Left lobe of liver (tissue), 2 donors: Measurements from ENCODE around the gene APBB2. TPM values are rescaled to one million over a fixed set of nuclear protein-coding genes. Genes with fewer than 3 reads are reported as not detected.
A peak's percentile ranks its signal among the peaks of the same experiment; 100 is the strongest.

ENCODE experiments used
- ATAC-seq: fragments of 200-7000 bp; cut with Tn5 transposase; one replicate; pipeline ENCODE4 v1.9.1; 2020; ENCODE audit warnings: mild to moderate bottlenecking, moderate library complexity
- DNase-seq: peaks from one replicate; pipeline ENCODE4 v3.0.0-alpha.2; 2020; ENCODE audit warnings: low spot score
- total RNA-seq: library from RNA; stranded (reverse); gene quantifications from one replicate; pipeline ENCODE4 v1.2.1, GENCODE V29; 2021
- donor health status: DM: no; HTN: no; CAD: no; lungs with moderate emphysema.
- donor health status: DM: no; HTN: yes; CAD: no.

Gene APBB2
- total RNA-seq, 1 donor from 2014 or later = 26.2 TPM

DNA sequence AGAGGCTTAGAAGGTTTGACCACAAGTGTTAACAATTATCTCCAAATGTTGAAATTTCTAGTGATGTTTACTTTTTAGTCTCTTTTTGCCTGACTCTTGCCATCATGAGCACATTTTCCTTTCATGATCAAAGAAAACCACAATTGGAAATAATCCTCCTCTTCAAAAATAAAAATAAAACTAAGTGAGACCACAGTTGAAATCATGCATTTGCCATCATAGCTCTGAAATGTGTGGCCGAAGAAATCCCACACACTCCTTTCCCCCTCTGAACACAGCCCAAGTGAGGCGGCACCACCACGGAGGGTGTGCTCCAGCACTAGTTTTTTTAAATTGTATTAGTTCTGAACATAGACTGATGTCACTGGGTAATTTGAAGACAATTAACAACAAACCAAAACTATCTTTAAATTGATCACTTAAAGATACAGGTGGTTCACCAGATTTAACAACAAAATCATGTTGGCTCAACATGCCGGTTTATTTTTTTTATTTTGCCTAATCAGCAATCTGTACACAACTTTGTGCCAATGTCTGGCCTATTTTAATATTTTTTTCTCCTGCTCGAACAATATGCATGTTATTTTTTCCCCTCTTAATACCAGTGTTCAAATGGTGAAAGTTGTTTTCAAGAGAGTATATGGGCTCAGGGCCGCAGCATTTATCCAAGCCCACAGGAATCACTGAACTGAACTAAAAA lies 17.6 kb downstream of the APBB2 start:
- ATAC-seq (no peak), DNase-seq (no peak)

DNA sequence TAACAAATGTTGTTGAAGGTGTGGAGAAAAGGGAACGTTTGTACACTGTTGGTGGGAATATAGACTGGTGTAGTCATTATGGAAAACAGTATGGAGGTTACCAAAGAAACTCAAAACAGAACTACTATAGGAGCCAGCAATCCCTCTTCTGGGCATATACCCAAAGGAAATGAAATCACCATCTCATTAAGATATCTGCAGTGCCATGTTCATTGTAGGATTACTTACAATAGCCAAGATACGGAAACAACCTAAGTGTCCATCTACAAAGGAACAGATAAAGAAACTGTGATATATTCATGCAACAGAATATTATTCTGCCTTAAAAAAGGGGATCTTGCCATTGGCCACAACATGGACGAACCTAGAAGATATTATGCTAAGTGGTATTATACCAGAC lies 22.2 kb downstream of the APBB2 start:
- no peak for DNase-seq
- no peak for ATAC-seq

DNA sequence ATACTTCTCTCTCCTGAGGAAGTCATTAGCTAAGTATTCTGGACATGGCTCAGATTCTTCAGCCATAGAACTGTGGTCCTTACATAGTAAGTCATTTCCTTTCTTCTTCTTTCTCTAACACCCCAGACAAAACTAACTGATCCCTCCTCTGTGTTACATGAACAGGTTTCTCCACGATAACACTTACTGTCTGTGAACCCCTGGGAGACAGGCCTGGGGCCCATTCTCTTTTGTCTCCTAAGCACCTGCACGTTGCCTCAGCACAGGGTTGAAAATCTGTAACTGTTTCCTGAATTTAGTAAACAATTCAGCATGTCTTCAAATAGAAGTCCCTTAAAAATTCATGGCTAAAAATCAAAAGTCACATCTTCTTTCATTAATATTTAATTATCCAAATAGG lies 24.7 kb downstream of the APBB2 start:
- DNase-seq = no peak
- ATAC-seq = no peak

DNA sequence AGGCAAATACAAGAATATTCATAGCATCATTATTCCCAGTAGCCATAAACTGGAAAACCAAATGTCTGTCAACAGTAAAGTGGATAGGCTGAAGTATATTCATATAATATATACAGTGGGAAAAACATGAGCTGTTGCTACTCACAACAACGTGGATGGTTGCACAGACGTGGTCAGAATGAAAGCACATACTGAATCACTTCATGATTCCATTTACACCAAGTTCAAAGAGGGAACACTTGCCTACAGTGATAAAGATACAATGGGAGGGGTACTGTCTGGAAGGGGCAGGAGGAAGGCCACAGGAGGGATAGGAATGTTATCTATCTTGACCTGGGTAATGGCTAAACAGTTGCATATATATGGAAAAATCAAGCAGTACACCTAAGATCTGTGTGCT lies 25.3 kb downstream of the APBB2 start:
- DNase-seq (no peak), ATAC-seq (no peak)

DNA sequence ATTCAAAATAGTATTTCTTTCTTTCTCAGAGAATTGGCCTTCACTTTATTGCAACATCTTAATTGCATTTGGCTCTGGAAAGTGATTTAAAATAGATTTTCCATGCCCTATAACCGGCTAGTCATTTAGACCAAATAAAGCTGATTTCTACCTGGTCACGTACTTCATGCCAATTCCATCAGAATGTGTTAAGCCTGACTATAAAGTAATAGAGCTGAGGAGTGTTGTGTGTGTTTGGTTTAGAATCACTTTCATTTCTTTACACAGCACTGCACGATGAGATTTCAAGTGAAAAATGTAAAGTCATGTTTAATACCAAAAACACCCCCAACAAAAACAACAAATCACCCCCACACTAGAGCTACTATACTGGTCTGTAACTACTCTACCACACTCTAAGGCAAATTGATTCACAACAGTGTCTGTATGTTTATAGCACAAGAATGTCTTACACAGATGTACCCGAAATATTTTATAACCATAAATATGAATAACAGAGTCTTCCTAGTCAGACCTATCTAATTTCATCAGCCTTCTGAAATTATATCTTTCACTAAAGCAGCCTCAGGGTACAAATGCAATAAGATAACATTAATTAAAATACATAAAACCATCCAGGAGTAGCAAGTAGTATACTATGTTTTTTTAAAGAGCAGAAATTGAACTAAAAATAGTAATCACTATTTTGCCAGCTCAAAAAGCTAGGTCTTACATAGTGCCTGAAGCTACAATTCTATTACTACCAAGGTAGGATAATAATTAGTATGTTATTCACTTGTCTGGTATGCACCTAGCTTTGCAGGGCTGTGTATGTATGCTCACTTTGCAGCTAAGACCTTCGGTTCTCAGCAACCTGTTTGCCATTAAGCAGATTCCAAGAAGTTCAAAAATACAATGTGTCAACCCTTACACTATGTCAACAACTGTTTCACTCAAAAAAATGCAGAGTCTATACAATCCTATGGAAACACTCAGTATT lies 28.4 kb downstream of the APBB2 start:
- peak; percentile 60 for ATAC-seq
- DNase-seq = no peak

DNA sequence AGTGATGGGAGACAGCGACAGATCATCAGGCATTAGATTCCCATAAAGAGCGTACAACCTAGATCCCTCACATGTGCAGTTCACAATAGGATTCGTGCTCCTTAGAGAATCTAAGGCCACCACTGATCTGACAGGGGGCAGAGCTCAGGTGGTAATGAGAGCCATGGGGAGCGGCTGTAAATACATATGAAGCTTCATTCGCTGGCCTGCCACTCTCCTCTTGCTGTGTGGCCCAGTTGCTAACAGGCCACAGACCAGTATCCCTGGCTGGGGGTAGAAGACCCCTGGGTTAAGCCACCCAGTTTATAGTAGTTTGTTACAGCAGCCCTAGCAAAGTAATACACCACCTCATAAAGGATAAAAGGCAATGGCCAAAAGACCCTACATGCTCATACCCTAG lies 30.3 kb downstream of the APBB2 start:
- DNase-seq = no peak
- ATAC-seq = no peak

DNA sequence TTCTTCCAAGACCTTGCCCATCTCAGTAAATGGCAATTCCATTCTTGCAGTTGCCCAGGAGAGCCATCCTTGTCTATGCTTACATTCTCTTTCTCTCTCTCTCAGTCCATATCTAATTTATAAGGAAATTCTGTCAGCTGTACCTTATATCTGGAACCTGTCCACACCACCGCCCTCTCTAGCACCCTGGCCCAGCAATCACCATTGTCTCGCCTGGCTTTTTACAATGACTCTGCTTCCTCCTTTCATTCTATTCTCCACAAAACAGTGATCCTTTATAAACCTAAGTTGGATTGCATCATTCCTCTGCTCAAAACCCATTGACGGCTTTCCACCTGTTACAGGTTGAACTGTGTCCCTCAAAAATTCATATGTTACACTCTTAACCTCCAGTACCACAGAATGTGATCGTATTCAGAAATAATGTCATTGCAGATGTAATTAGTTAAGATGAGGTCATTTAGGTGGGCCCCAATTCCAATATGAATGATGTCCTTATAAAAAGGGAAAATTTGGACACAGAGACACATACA lies 31.3 kb downstream of the APBB2 start:
- ATAC-seq = no peak
- DNase-seq = no peak

DNA sequence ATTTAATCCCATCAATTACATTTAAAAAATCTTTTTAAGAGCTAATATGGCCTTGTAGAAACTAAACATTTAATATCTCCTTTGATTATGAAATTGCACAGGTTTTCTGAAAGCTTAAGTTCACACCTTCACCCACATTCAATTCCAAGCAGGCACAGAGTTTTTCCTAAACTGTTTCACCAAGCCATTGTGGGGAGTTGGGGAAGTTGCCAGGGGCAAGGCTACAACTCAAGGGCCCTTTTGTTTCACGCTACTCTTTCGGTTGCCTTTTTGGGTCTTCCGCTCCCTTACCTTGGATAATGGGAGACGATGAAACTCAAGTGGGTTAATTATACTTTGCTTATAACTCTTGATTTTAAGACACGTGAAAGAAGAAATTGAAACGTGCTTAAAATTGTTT lies 33.3 kb downstream of the APBB2 start:
- DNase-seq = no peak
- no peak for ATAC-seq

DNA sequence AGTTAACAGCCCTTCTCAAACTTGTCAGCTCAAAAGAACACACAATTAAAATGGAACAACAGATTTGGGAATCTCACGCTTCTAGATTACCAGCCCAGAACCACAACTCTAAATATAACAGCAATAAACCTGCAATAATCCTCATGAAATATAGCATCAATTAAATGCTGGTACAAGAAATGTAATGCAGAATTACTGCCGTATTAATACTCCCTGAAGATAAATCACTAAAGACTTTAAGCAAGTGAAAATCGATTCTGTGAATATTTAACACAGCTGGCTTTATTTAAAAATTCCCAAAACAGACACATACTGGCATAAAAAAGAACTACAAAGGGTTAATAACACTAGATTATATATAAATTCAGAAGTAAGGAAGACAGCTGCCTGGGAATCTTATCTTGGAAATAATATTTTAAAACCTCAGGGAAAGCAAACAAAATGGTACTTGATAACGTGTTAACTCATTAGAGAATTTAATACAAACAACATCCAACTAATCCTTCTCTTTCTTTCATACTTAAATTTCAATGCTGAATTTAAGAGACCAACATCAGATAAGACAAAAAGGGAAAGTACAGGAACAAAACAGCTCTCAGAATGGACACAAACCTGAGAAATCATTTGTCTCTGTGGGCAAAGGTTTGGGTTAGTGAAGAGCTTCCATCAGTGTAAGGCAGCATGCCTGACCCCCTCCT lies 34.7 kb downstream of the APBB2 start:
- DNase-seq (no peak), ATAC-seq (no peak)

DNA sequence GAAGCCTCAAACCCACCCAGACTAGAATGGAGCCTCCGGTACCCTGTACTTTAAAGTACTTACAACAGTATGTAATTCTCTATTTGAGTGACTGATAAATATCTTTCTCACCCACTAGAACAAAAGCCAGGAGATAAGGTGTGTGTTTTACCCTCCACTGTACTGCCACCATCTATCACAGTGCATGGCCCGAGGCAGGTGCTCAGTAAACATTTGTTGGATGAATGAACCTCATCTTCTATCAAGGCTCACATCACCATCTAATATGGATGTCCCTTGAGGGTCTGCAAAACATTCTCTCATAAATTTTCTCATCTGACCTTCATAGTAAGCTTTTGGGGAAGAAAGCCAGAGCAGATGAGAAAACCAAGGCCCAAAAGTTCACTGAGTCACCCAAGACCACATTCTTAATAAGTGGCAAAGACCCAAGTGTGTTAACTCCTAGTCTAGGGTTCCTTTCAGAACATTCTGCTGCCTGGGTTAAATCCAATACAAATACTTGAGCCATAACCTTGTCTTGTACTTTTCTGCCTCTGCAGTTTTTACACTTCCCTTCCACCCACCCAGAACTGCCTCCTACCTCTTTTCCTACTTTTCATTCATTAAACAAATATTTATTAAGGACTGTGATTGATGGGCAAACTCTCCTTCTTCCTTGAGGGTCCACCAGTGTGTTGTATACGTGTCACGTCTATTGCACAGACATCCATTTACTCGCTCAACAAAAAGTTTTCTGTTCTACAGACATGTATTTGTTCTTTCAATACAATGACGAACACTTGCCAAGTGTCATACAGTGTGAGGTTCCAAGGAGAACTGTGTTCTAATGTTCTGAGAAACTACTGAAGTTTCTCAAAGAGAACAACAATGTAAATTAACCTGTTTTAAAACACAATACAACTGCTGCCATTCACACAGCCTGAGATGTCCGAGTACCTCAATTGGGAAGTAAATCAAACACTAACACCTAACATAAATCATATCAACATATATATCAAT lies 35.7 kb downstream of the APBB2 start:
- ATAC-seq (no peak), DNase-seq (no peak)

DNA sequence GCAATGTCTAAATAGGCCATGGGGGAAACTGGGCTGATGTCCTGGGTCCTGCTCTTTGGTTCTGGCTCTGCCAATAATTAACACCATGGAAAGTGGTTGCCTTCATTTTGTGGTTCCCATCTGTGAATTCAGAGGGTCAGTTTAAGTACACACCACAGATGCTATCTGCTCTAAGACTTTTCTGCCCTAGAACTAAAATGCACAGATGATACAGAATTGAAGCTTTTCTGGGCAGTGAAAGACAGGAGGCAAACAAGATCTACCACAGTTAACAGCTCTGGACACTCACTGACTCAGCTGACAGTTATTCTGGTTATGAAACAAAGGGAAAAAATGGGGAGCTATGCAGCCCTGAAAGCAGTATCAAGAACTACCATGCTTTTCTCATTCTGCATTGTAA lies 37.3 kb downstream of the APBB2 start:
- ATAC-seq = peak; percentile 57
- no peak for DNase-seq

DNA sequence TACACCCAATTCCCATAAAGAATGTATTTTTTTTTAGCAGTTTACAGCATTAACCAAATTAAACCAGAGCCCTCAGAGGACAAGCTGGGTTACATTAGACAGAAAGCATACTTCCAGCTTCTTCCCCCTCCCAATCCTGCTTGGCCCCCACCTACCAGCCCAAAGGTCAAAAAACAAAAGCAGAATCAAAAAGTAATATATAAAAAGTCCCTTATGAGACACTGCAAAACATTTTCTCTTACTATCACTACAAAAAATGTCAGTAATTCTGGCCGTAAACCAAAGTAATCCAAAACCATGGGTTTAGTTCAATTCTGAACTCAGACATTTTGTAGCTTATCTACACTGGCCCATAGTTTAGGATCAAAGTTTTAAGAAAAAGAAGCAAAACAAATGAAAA lies 38.0 kb downstream of the APBB2 start:
- ATAC-seq (peak; percentile 38), DNase-seq (no peak)

DNA sequence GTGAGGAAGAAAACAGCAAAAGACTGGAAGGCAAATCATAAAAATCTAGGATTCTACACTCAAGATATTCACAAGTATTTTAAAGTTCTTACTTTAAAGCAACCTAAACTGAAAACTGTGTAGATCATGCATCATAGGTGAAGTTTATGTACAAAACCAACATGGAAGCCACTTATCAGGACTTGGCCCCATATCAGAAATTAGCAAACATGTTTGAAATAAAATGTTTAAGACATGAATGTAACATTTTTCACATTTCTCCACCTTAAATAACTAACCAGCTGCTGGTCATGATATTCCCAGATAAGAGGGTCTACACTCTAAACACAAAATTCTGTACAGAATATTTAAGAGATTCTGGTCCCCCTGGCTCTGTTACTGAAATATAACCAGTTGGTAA lies 38.5 kb downstream of the APBB2 start:
- DNase-seq = no peak
- no peak for ATAC-seq

DNA sequence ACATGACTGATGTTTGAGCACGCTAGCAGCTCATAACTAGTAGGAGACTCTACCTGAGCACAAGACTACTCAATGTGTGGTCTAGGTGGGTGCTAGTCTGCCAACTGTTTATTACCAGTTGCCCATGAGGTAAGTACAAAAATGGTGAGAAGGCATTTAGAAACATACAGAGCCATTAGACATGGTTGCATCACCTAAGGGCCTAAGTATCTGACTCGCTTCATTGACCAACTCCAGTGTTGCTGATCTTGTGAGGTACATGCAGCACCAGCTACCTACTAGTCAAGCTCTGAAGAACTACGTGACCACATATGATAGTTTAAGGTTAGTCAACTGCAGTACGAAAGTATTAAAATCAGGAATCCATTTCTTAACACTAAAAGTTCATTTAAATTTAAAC lies 39.9 kb downstream of the APBB2 start:
- DNase-seq (no peak), ATAC-seq (no peak)

DNA sequence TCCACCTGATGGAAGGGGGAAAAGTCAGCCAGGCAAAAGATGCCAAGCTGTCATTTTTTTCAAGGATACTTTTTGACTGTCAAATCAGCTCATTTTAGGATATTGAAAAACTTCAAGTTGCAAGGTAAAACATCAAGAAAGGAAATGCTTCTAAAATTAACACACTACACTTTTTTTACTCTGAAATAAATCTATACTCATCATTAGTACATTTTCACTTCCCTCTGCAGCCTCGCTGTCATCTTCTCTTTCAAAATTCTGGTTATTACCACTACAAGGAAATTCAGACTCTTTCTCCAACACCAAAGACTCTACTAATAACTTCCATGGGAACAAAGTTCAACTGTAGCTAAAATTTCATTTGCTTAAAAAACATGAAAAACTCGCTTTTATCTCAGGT lies 41.6 kb downstream of the APBB2 start:
- DNase-seq = no peak
- ATAC-seq = no peak

DNA sequence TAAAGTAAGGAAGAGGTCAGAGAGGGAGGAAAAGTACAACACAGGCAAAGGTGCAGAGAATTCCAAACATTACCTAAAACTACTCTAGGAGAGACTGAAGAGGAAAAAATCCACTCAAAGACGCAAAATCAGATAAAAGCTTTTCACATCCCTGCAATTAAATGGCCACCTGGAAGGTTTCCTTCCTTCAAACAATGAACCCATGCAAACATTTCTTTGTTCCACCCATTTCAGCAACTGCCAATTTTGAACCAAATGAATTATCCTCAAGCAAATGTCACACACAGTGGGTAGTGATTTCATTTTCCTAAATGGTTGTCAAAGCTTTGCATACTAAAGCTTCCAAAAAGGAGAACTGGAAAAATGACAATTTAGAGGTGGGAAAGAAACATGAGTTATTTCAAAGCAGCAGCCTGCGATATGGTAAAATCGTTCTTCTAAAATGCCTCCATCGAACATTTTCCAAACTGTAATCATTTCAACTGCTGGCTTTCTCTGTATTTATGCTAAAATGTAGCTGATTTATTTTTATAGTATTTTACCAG lies 45.0 kb downstream of the APBB2 start:
- ATAC-seq (no peak), DNase-seq (no peak)

DNA sequence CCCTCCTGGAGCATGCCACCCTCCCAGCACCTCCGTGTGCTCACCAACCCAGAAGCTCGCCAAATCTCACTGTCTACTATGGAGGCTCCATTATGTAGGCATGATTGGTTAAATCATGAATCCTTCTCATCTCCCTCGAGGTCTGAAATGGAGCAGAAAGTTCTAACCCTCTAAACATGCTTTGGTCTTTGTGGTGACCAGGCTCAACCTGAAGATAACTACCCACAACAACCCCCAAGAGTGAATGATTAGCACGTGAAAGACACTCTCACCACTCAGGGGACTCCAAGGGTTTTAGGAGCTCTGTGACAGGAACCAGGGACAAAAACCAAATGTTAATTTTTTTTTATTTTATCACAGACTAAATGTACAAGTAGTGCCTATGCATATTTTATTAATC lies 47.2 kb downstream of the APBB2 start:
- no peak for DNase-seq
- ATAC-seq = no peak

DNA sequence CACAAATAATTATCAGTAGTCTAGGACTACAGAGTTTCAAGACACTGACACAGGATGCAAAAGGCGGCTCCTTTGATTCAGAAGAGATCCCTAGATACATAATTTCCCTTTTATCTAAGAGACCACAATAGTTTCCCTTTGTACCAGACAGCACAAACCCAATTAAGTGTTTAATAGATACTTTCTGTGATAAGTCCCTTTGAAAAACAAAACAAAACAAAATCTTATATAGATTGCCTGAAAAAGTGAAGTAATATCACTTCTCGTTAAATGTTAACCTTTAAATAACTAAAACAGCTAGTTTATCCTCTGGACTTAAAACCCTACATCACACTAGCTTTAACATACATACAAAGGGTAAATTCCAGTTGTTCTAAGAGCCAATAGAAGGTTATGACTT lies 49.9 kb downstream of the APBB2 start:
- no peak for ATAC-seq
- DNase-seq = no peak

DNA sequence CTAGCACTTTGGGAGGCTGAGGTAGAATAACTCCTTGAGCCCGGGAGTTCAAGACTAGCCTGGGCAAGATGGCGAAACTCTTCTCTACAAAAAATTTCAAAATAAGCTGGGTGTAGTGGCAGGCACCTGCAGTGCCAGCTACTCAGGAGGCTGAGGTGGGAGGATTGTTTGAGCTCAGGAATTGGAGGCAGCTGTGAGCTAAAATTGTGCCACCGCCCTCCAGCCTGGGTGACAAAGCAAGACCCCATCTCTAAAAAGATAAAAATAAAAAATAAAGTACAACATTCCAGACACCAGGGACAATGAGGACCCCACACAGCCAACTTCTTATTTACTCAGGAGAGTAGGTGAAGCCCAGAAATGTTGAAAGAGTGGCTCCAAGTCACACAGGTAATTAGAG lies 53.0 kb downstream of the APBB2 start:
- no peak for ATAC-seq

DNA sequence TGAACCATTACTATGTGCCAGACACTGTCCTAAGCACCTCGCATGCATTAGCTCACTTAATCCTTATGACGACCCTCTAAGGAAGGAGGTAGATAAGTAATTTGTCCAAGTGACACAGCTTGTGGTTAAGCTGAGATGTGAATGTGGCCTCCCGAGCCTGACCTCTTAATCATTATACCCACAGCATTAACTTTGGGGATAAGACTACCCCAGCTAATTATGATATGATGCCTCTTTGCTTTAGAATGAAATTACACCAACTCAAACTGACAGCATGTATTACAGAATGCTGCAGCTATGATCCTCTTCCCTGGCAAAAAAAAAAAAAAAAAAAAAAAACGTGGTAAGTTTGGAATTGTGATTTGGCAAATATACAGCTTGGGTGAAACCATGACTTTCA lies 53.5 kb downstream of the APBB2 start:
- DNase-seq = no peak
- no peak for ATAC-seq

More for the DNA sequence above, 53.0 kb downstream of the APBB2 start:
- no peak for DNase-seq
